Muscle layer of duodenum (tissue), 2 donors: ENCODE data around the gene TRIM7.
"Not testable (repeated sequence)": the region's sequence is repeated elsewhere in the genome, so short reads cannot be mapped to it uniquely, and the experiment has no call there.

ENCODE experiments used
- H3K27ac ChIP-seq: one replicate; pipeline ENCODE4 v1.7.0; 2013; ENCODE audit warnings: mild to moderate bottlenecking, low read length
- H3K27me3 ChIP-seq: one replicate; pipeline ENCODE4 v1.7.0; 2013; ENCODE audit warnings: low read depth, mild to moderate bottlenecking, control low read depth, low read length
- H3K36me3 ChIP-seq, 2 donors: one replicate each; pipeline ENCODE4 v1.7.0; 2013; ENCODE audit warnings: low read length in 2 of 2, control low read depth in 1 of 2, mild to moderate bottlenecking in 1 of 2; ENCODE audit not compliant: insufficient read depth in 2 of 2, control insufficient read depth in 1 of 2
- H3K4me1 ChIP-seq, 2 donors: one replicate each; pipeline ENCODE4 v1.7.0; 2013; ENCODE audit warnings: low read length in 2 of 2, mild to moderate bottlenecking in 2 of 2, control low read depth in 1 of 2, moderate library complexity in 1 of 2; ENCODE audit not compliant: insufficient read depth in 2 of 2, control insufficient read depth in 1 of 2
- H3K4me3 ChIP-seq, 2 donors: one replicate each; pipeline ENCODE4 v1.7.0; 2013; ENCODE audit warnings: low read length in 2 of 2, low read depth in 1 of 2, mild to moderate bottlenecking in 1 of 2
- H3K9me3 ChIP-seq, 2 donors: one replicate each; pipeline ENCODE4 v1.7.0; 2013; ENCODE audit warnings: low read length in 2 of 2, control low read depth in 1 of 2, mild to moderate bottlenecking in 1 of 2; ENCODE audit not compliant: control insufficient read depth in 1 of 2
- donor health status: healthy.

TRIM7 gene

GRCh38 chr5:181209006-181209405 is 4.0 kb upstream of the TRIM7 start:
- not testable (repeated sequence) for H3K27me3 ChIP-seq, H3K9me3 ChIP-seq, H3K4me3 ChIP-seq, H3K27ac ChIP-seq, H3K36me3 ChIP-seq
- H3K4me1 ChIP-seq: peaks cover 0 to 28% of the 10 kb centered on the region in 2 donors

GRCh38 chr5:181207960-181208253 is 2.9 kb upstream of the TRIM7 start:
- Histone ChIP-seq H3K27me3 (no peaks in the 10 kb centered on the region), H3K4me1 (peaks cover 0 to 32% of the 10 kb centered on the region in 2 donors), H3K27ac (no peak overlapping the region), H3K36me3 (no peaks in the 10 kb centered on the region), H3K9me3 (no peaks in the 10 kb centered on the region), H3K4me3 (no peak overlapping the region)

GRCh38 chr5:181207214-181207959 is 2.4 kb upstream of the TRIM7 start:
- Histone ChIP-seq H3K27ac (no peak overlapping the region), H3K36me3 (no peaks in the 10 kb centered on the region), H3K4me3 (peak overlapping the region; percentile 56 to 87), H3K27me3 (no peaks in the 10 kb centered on the region), H3K4me1 (peaks cover 0 to 32% of the 10 kb centered on the region in 2 donors), H3K9me3 (no peaks in the 10 kb centered on the region)

- no peaks in the 10 kb centered on the region for H3K36me3 ChIP-seq
- H3K27ac ChIP-seq: no peak overlapping the region
- peaks cover 0 to 32% of the 10 kb centered on the region in 2 donors for H3K4me1 ChIP-seq
- peak overlapping the region; percentile 56 to 87 for H3K4me3 ChIP-seq
- H3K27me3 ChIP-seq: no peaks in the 10 kb centered on the region
- no peaks in the 10 kb centered on the region for H3K9me3 ChIP-seq
Measured at GRCh38 chr5:181205761-181206649, 1.0 kb upstream of the TRIM7 start.

- H3K4me3 ChIP-seq: peak overlapping the region; percentile 33 to 87
- H3K27ac ChIP-seq: no peak overlapping the region
- H3K36me3 ChIP-seq: no peaks in the 10 kb centered on the region
- no peaks in the 10 kb centered on the region for H3K9me3 ChIP-seq
- H3K4me1 ChIP-seq: peaks cover 0 to 32% of the 10 kb centered on the region in 2 donors
- H3K27me3 ChIP-seq: no peaks in the 10 kb centered on the region
Measured at GRCh38 chr5:181204113-181204825, 727 bp downstream of the TRIM7 start.

- H3K4me1 ChIP-seq: peaks cover 0 to 32% of the 10 kb centered on the region in 2 donors
- H3K27me3 ChIP-seq: no peaks in the 10 kb centered on the region
- H3K27ac ChIP-seq: no peak overlapping the region
Measured at GRCh38 chr5:181203777-181204112, 1.3 kb downstream of the TRIM7 start.

DNA sequence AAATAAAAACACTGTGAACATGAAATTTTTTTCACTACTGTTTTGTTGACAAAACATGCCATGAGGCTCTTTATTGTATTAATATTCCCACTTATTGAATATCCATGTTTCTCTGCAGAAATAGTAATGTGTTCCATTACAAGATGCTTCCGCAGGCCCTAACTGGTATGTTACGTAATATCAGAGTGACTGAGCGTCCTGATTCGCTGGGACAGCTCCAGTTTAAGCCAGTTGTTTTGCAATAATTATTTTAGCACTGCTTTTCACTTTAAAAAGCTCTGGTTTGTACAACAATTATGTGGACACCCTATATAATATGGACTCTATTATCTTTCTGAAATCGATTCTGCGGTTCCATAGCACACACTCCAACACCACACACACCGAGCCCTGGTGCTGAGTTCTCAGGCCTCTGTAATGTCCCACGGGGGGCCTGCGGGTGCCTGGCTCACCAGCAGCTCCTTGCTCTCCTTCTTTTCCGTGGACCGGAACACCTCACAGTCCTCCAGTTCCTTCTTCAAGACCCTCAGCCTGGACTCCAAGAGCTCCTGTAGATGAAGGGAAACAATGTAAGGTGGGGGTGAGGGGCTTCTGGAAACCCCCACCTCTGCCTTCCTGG is 1.8 kb downstream of the TRIM7 start:
- H3K9me3 ChIP-seq: no peaks in the 10 kb centered on the region
- no peaks in the 10 kb centered on the region for H3K36me3 ChIP-seq
- H3K4me1 ChIP-seq: peaks cover 0 to 32% of the 10 kb centered on the region in 2 donors
- H3K4me3 ChIP-seq: no peak overlapping the region
- no peaks in the 10 kb centered on the region for H3K27me3 ChIP-seq
- H3K27ac ChIP-seq: no peak overlapping the region

More at GRCh38 chr5:181203777-181204112, 1.3 kb downstream of the TRIM7 start:
- H3K4me3 ChIP-seq: peak overlapping the region; percentile 33 to 87
- no peaks in the 10 kb centered on the region for H3K36me3 ChIP-seq
- no peaks in the 10 kb centered on the region for H3K9me3 ChIP-seq

DNA sequence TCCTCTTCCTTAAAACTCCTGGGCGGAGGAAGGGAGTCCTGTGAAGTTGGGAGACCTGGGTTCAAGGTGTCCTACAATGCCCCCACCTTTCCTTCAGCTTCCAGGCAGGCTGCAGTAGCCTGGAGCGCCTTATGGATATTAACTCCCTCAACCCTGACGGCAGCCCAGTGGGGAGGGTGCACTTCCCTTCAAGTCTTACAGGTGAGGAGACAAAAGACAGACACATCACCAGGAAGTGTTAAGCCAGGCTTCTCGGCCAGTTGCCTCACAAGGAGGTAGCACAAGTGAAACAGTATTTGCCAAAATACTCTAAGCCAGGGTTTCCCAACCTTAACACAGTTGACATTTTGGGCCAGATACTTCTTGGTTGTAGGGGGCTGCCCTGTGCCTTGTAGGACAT is 4.2 kb downstream of the TRIM7 start:
- Histone ChIP-seq H3K27ac (no peak overlapping the region), H3K4me1 (peaks cover 0 to 22% of the 10 kb centered on the region in 2 donors), H3K9me3 (no peaks in the 10 kb centered on the region), H3K4me3 (no peak overlapping the region), H3K36me3 (no peaks in the 10 kb centered on the region), H3K27me3 (no peaks in the 10 kb centered on the region)

DNA sequence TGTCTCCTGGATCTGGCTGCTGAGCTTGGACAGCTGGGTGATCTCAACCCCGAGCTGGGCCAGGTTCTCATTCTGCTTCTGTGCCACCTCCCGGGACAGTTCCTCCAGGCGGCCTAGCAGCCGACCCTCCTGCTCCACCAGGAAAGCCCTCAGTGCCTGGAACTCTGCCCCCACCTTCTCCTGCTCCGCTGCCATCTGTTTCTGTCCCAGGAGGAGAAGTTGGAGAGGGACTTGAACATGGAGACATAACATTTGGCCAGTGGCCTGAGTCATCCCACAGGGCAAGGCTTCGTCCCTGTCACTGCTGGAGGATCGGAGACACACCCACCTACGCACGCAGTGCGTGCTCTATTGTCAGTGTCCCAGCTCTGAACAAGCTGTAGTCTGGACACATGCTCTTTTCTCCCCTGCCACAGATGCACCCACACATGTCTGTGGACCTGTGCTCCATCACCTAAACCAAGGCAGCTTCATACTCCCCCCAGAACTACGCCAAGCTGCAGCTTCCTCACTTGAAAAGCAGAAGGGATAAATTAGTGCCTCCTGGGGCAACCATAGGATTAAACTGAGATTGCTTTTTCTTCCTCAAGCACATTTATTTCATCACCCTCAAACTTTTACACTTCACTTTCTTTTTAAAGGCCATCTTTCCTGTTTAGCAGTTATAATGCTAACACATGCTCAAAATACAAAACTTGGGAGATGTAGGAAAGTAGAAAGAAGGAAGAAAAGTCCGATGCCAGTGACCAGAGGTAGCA is 4.9 kb downstream of the TRIM7 start:
- no peaks in the 10 kb centered on the region for H3K27me3 ChIP-seq
- no peaks in the 10 kb centered on the region for H3K36me3 ChIP-seq

DNA sequence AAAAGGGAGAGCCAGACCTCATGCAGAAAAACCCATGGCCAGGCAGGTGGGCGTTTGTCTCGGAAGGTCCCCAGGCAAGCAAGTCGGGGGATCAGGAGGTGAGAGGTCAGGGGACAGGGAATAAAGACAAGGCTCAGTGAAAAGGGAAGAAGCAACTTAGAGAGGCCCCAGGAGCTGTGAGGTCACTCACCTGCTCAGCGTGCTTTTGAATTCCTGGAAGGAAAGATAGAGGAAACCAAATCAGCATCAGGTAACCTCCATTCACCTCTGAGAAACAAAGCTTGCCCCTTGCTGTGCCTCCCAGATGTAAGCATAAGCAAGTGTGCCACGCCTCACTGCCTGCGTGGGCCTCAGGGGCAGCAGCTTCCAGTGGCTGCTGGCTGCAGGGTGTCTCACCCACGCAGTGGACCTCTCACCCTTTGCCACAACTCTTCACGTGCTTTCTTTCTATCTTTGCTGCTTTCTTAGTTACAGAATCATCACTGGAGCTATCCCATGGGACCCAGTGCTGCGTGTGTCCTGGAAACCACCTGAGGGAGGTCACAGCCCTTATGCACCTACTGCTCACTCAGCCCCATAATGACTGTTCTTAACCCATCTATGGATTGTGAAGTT is 6.0 kb downstream of the TRIM7 start:
- Histone ChIP-seq H3K27me3 (no peaks in the 10 kb centered on the region), H3K4me3 (no peak overlapping the region), H3K4me1 (peaks cover 0 to 4% of the 10 kb centered on the region in 2 donors), H3K9me3 (no peaks in the 10 kb centered on the region), H3K27ac (no peak overlapping the region), H3K36me3 (no peaks in the 10 kb centered on the region)

More for the DNA sequence above, 4.9 kb downstream of the TRIM7 start:
- Histone ChIP-seq H3K4me3 (no peak overlapping the region), H3K4me1 (peaks cover 0 to 14% of the 10 kb centered on the region in 2 donors), H3K9me3 (no peaks in the 10 kb centered on the region), H3K27ac (no peak overlapping the region)
